Neuronal stem cell (in vitro differentiated cells): ENCODE results near the gene ZFP64.

Experiments
- DNase-seq: peaks from one replicate; pipeline ENCODE4 v3.0.0-alpha.2; 2013; ENCODE audit warnings: low spot score
- H2AFZ ChIP-seq: one replicate; pipeline ENCODE4 v1.6.1; 2013; ENCODE audit warnings: mild to moderate bottlenecking, low read length, inconsistent platforms
- H2AK5ac ChIP-seq: 2 replicates; pipeline ENCODE4 v1.6.1; 2013; ENCODE audit warnings: low read depth, mild to moderate bottlenecking, inconsistent platforms, low read length, moderate library complexity, mixed read lengths
- H2BK120ac ChIP-seq: 2 replicates; pipeline ENCODE4 v1.6.1; 2013; ENCODE audit warnings: low read depth, mild to moderate bottlenecking, inconsistent platforms, low read length, moderate library complexity, mixed read lengths
- H2BK12ac ChIP-seq: one replicate; pipeline ENCODE4 v1.6.1; 2013; ENCODE audit warnings: low read length, inconsistent platforms
- H2BK15ac ChIP-seq: 2 replicates; pipeline ENCODE4 v1.6.1; 2013; ENCODE audit warnings: mild to moderate bottlenecking, low read length, inconsistent platforms, mixed read lengths
- H2BK5ac ChIP-seq: one replicate; pipeline ENCODE4 v1.6.1; 2013; ENCODE audit warnings: inconsistent platforms, mild to moderate bottlenecking, low read length, moderate library complexity
- H3K14ac ChIP-seq: one replicate; pipeline ENCODE4 v1.6.1; 2013; ENCODE audit warnings: low read length, inconsistent platforms
- H3K18ac ChIP-seq: 2 replicates; pipeline ENCODE4 v1.6.1; 2013; ENCODE audit warnings: low read length, inconsistent platforms
- H3K23ac ChIP-seq: 2 replicates; pipeline ENCODE4 v1.6.1; 2013; ENCODE audit warnings: low read depth, mild to moderate bottlenecking, mixed read lengths, low read length, inconsistent platforms; ENCODE audit not compliant: poor library complexity
- H3K27ac ChIP-seq: replicated peaks from 3 replicates; pipeline ENCODE4 v1.5.1; 2013; ENCODE audit warnings: low read length, inconsistent platforms
- H3K27me3 ChIP-seq, 3 experiments: 2 replicates each; pipeline ENCODE4 v1.6.1; 2013; ENCODE audit warnings: low read length in 3 of 3, mild to moderate bottlenecking in 2 of 3, inconsistent platforms in 1 of 3, low read depth in 1 of 3, mixed read lengths in 1 of 3, moderate library complexity in 1 of 3; ENCODE audit not compliant: control insufficient read depth in 3 of 3, insufficient read depth in 3 of 3
- H3K36me3 ChIP-seq, 2 donors: replicated peaks in 1 of 2; 2 replicates each; pipeline ENCODE4 v1.6.1; 2013; ENCODE audit warnings: low read length in 2 of 2; ENCODE audit not compliant: control insufficient read depth in 2 of 2, insufficient read depth in 2 of 2
- H3K4ac ChIP-seq: 2 replicates; pipeline ENCODE4 v1.6.1; 2013; ENCODE audit warnings: inconsistent platforms, mild to moderate bottlenecking, low read length, moderate library complexity
- H3K4me1 ChIP-seq, 2 donors: 1 replicate in 1 of 2; 2 replicates in 1 of 2; pipeline ENCODE4 v1.6.1; 2013; ENCODE audit warnings: low read length in 2 of 2, low read depth in 1 of 2; ENCODE audit not compliant: control insufficient read depth in 2 of 2, insufficient read depth in 1 of 2
- H3K4me2 ChIP-seq: one replicate; pipeline ENCODE4 v1.6.1; 2013; ENCODE audit warnings: mild to moderate bottlenecking, low read length, inconsistent platforms; ENCODE audit not compliant: insufficient read depth, poor library complexity, severe bottlenecking
- H3K4me3 ChIP-seq, 2 donors: 2 replicates each; pipeline ENCODE4 v1.5.1; 2013; ENCODE audit warnings: low read length in 2 of 2, mild to moderate bottlenecking in 2 of 2, inconsistent platforms in 1 of 2, moderate library complexity in 1 of 2
- H3K79me1 ChIP-seq: one replicate; pipeline ENCODE4 v1.6.1; 2013; ENCODE audit warnings: low read depth, mild to moderate bottlenecking, inconsistent platforms, low read length, moderate library complexity
- H3K9ac ChIP-seq: one replicate; pipeline ENCODE4 v1.6.1; 2013; ENCODE audit warnings: mild to moderate bottlenecking, low read depth, low read length, inconsistent platforms; ENCODE audit not compliant: poor library complexity
- H3K9me3 ChIP-seq, 2 donors: replicated peaks in 1 of 2; 2 replicates each; pipeline versions ENCODE3 to v1.6.1; 2013; ENCODE audit warnings: low read length in 2 of 2, mild to moderate bottlenecking in 2 of 2, inconsistent platforms in 1 of 2, low read depth in 1 of 2, mixed read lengths in 1 of 2, moderate library complexity in 1 of 2; ENCODE audit not compliant: control insufficient read depth in 2 of 2, insufficient read depth in 1 of 2
- H4K8ac ChIP-seq: one replicate; pipeline ENCODE4 v1.6.1; 2013; ENCODE audit warnings: low read depth, mild to moderate bottlenecking, inconsistent platforms, low read length, moderate library complexity
- H4K91ac ChIP-seq: one replicate; pipeline ENCODE4 v1.6.1; 2013; ENCODE audit warnings: low read length, low read depth, mild to moderate bottlenecking, inconsistent platforms; ENCODE audit not compliant: poor library complexity
- WGBS, 2 donors: extraction: QIAGEN DNeasy Blood & Tissue Kit; methylation state at CpG; one replicate each; pipeline ENCODE4 v1.1.7; 2013; ENCODE audit warnings: missing lambda C conversion rate in 2 of 2, mixed read lengths in 1 of 2; ENCODE audit not compliant: insufficient read length in 2 of 2, insufficient replicate concordance in 1 of 2; ENCODE audit errors: extremely low coverage in 2 of 2; 5-methylcytosine and 5-hydroxymethylcytosine counted together

The ZFP64 gene

GRCh38 chr20:52160049-52160570, 31.5 kb downstream of the ZFP64 start:
- Histone ChIP-seq H2BK12ac (no peak overlapping the region), H3K4ac (no peak overlapping the region), H3K79me1 (no peaks in the 10 kb centered on the region), H3K36me3 (peaks cover 33 to 89% of the 10 kb centered on the region in 2 donors), H2BK5ac (no peak overlapping the region), H3K9ac (no peak overlapping the region), H2AK5ac (no peak overlapping the region), H3K18ac (no peak overlapping the region), H3K23ac (no peak overlapping the region), H4K8ac (no peak overlapping the region), H3K27me3 (no peaks in the 10 kb centered on the region), H3K9me3 (peaks cover 7 to 35% of the 10 kb centered on the region in 2 donors), H4K91ac (peak overlapping the region; percentile 40), H3K4me3 (peak overlapping the region in 1 of 2 donors; percentile 25), H2BK15ac (no peak overlapping the region), H2BK120ac (no peak overlapping the region), H3K27ac (no peak overlapping the region), H3K4me2 (no peak overlapping the region), H2AFZ (no peak overlapping the region), H3K4me1 (no peaks in the 10 kb centered on the region), H3K14ac (no peak overlapping the region)
- no peak for DNase-seq
- WGBS, 2 donors, result no CpG with 5 or more reads among the region's 18 CpGs

DNA sequence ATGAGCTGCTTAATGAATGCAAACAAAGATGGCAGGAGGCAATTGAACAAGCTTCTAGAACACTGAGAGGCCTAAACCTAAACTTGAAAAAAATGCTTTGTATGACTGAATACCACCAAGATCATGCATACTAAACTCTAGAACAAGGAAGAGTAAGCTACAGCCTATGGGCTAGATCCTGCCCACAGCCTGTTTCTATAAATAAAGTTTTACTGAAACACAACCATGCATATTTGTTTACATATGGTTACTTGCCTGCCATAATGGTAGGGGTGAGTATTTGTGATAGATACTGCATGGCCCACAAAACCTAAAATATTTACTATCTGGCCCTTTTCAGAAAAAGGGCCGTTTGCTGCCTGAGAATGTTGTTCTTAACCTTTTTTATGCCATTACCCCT, 37.0 kb downstream of the ZFP64 start:
- no CpG with 5 or more reads among the region's 1 CpG for WGBS, 2 donors
- H2BK15ac ChIP-seq, result no peak overlapping the region
- H3K9me3 ChIP-seq, result peaks cover 7 to 31% of the 10 kb centered on the region in 2 donors
- H3K27me3 ChIP-seq, result no peaks in the 10 kb centered on the region
- no peak overlapping the region for H3K23ac ChIP-seq
- H2BK5ac ChIP-seq, result no peak overlapping the region
- no peaks in the 10 kb centered on the region for H3K79me1 ChIP-seq
- H3K4me2 ChIP-seq, result no peak overlapping the region
- no peak overlapping the region for H4K91ac ChIP-seq
- no peak overlapping the region for H3K27ac ChIP-seq
- H4K8ac ChIP-seq, result no peak overlapping the region
- no peak overlapping the region for H3K9ac ChIP-seq
- no peak overlapping the region for H3K18ac ChIP-seq
- H2BK12ac ChIP-seq, result no peak overlapping the region
- DNase-seq, result no peak
- no peak overlapping the region for H3K4me3 ChIP-seq
- peaks cover 22 to 84% of the 10 kb centered on the region in 2 donors for H3K36me3 ChIP-seq
- no peak overlapping the region for H2AFZ ChIP-seq
- no peaks in the 10 kb centered on the region for H3K4me1 ChIP-seq
- no peak overlapping the region for H3K14ac ChIP-seq
- no peak overlapping the region for H2BK120ac ChIP-seq
- no peak overlapping the region for H2AK5ac ChIP-seq
- H3K4ac ChIP-seq, result no peak overlapping the region

DNA sequence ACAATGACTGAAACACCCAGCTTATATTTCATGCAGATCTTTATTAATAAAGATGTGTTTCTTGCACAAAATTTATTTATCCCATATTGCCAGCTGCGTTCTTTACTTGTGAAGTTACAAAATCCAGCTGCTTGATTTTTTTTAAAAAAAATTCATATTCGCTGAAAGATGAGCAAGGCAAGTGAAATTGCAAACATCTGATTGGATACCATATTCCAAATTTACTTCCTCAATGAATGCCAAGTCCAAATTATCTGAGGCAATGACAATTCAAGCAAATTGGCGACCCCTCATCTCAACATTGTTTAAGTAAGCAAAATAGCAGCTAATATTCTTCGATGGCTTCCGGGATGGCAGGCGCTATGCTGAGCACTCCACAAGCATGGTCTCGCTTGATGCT, 37.7 kb downstream of the ZFP64 start:
- Histone ChIP-seq H3K18ac (no peak overlapping the region), H2BK5ac (no peak overlapping the region), H3K4me1 (no peaks in the 10 kb centered on the region), H3K79me1 (no peaks in the 10 kb centered on the region), H3K23ac (no peak overlapping the region), H2AK5ac (no peak overlapping the region), H3K14ac (no peak overlapping the region), H2BK12ac (no peak overlapping the region), H3K4me2 (no peak overlapping the region), H3K27me3 (no peaks in the 10 kb centered on the region), H4K8ac (no peak overlapping the region), H4K91ac (no peak overlapping the region), H3K4ac (no peak overlapping the region), H3K36me3 (peaks cover 19 to 81% of the 10 kb centered on the region in 2 donors), H2BK15ac (no peak overlapping the region), H3K4me3 (no peak overlapping the region), H2BK120ac (no peak overlapping the region), H3K27ac (no peak overlapping the region), H3K9me3 (peaks cover 6 to 26% of the 10 kb centered on the region in 2 donors), H2AFZ (no peak overlapping the region), H3K9ac (no peak overlapping the region)
- WGBS, 2 donors, result no CpG with 5 or more reads among the region's 7 CpGs
- no peak for DNase-seq

DNA sequence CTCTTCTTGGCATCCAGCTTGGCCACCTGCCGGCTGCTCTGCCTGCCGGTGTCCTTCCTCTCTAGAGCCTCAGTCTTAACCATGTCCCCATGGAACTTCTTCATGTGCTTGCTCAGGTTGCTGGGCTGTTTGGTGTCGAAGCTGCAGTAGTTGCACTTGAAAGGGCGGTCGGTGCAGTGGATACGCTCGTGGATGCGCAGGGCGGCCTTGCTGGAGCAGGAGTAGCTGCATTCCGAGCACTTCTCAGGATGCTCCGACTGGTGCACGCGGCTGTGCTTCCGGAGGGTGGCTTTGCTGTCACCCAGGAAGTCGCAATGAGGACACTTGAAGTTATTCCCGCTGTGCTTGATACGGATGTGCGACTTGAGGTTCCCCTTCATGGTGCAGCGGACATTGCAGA, 38.7 kb downstream of the ZFP64 start:
- Histone ChIP-seq H3K18ac (no peak overlapping the region), H4K8ac (no peak overlapping the region), H2BK12ac (no peak overlapping the region), H2AFZ (no peak overlapping the region), H3K9ac (no peak overlapping the region), H2BK5ac (peak overlapping the region; percentile 2), H3K4me3 (no peak overlapping the region), H3K14ac (no peak overlapping the region), H3K27me3 (no peaks in the 10 kb centered on the region), H2BK15ac (no peak overlapping the region), H4K91ac (no peak overlapping the region), H3K23ac (no peak overlapping the region), H3K4me2 (no peak overlapping the region), H3K4ac (no peak overlapping the region), H2AK5ac (no peak overlapping the region), H3K9me3 (peaks cover 0 to 16% of the 10 kb centered on the region in 2 donors), H3K27ac (no peak overlapping the region), H2BK120ac (no peak overlapping the region), H3K36me3 (peaks cover 12 to 72% of the 10 kb centered on the region in 2 donors), H3K79me1 (no peaks in the 10 kb centered on the region), H3K4me1 (no peaks in the 10 kb centered on the region)
- DNase-seq, result no peak
- no CpG with 5 or more reads among the region's 19 CpGs for WGBS, 2 donors
